T-cell (primary cell): ENCODE results near the gene ERBB2. TPM values are rescaled to one million over a fixed set of nuclear protein-coding genes. Genes with fewer than 3 reads are reported as not detected.

Experiments used
- ATAC-seq, 4 experiments: fragments of 200-7000 bp in 3 of 4; fragments of 150-1000 bp in 1 of 4; cut with Tn5 transposase; replicated peaks in 1 of 4; 1 replicate in 3 of 4; 2 replicates in 1 of 4; pipeline ENCODE4 v1.10.0; 2021; ENCODE audit warnings: moderate library complexity in 3 of 4, mild to moderate bottlenecking in 2 of 4, moderate number of reproducible peaks in 1 of 4
- CTCF ChIA-PET, 2 donors: fragments of 300-600 bp; sonication (Branson Sonifier 250); formaldehyde crosslinking; loops; one replicate each; lab custom pipeline; 2022; ENCODE audit warnings: antibody characterized with exemption in 2 of 2; lab: Charles Lee
- POLR2A ChIA-PET, 2 donors: fragments of 300-600 bp; sonication (Branson Sonifier 250); formaldehyde crosslinking; loops; one replicate each; lab custom pipeline; 2022; ENCODE audit warnings: antibody characterized with exemption in 2 of 2; lab: Charles Lee
- DNase-seq, 35 experiments: peaks; one replicate each; pipeline versions ENCODE4 v3.0.0 to v3.0.0-alpha.2; 2013 to 2023
- H3K27ac ChIP-seq: one replicate; pipeline ENCODE4 v1.5.1; 2013; ENCODE audit warnings: low read length
- H3K27me3 ChIP-seq, 2 experiments: replicated peaks in 1 of 2; 1 replicate in 1 of 2; 2 replicates in 1 of 2; pipeline versions ENCODE4 v1.6.1 to v1.7.0; 2013; ENCODE audit warnings: low read length in 1 of 2, mixed read lengths in 1 of 2; ENCODE audit not compliant: control insufficient read depth in 2 of 2, insufficient read depth in 2 of 2; ENCODE audit errors: extremely low read depth in 1 of 2
- H3K36me3 ChIP-seq, 2 donors: 1 replicate in 1 of 2; 2 replicates in 1 of 2; pipeline versions ENCODE4 v1.6.1 to v1.7.0; 2013; ENCODE audit warnings: low read length in 1 of 2; ENCODE audit not compliant: control insufficient read depth in 2 of 2, insufficient read depth in 1 of 2; ENCODE audit errors: extremely low read depth in 1 of 2
- H3K4me1 ChIP-seq, 2 experiments: 1 replicate in 1 of 2; 2 replicates in 1 of 2; pipeline versions ENCODE4 v1.6.1 to v1.7.0; 2013; ENCODE audit warnings: low read length in 2 of 2, mixed read lengths in 1 of 2; ENCODE audit not compliant: insufficient read depth in 2 of 2, control insufficient read depth in 1 of 2; ENCODE audit errors: extremely low read depth in 1 of 2
- H3K4me3 ChIP-seq, 2 donors: 1 replicate in 1 of 2; 2 replicates in 1 of 2; pipeline versions ENCODE4 v1.5.1 to v1.7.0; 2013; ENCODE audit warnings: mild to moderate bottlenecking in 2 of 2, low read length in 1 of 2, moderate library complexity in 1 of 2; ENCODE audit not compliant: control insufficient read depth in 1 of 2; ENCODE audit errors: extremely low read depth in 1 of 2
- H3K9me3 ChIP-seq: 2 replicates; pipeline ENCODE4 v1.7.0; 2013
- H3K27ac Mint-ChIP-seq, 2 donors: one replicate each; pipeline ENCODE4 v1.8.0; 2020 to 2021; ENCODE audit warnings: mild to moderate bottlenecking in 2 of 2, mixed read lengths in 2 of 2
- H3K27me3 Mint-ChIP-seq, 2 donors: one replicate each; pipeline ENCODE4 v1.8.0; 2021 to 2022; ENCODE audit warnings: mixed read lengths in 2 of 2
- H3K36me3 Mint-ChIP-seq: one replicate; pipeline ENCODE4 v1.8.0; 2021; ENCODE audit warnings: mixed read lengths
- H3K4me1 Mint-ChIP-seq, 3 donors: one replicate each; pipeline ENCODE4 v1.8.0; 2020 to 2022; ENCODE audit warnings: mixed read lengths in 3 of 3, mild to moderate bottlenecking in 1 of 3
- H3K4me3 Mint-ChIP-seq, 3 donors: one replicate each; pipeline ENCODE4 v1.8.0; 2020 to 2022; ENCODE audit warnings: mild to moderate bottlenecking in 3 of 3, mixed read lengths in 3 of 3, moderate library complexity in 3 of 3
- H3K9me3 Mint-ChIP-seq, 3 donors: one replicate each; pipeline ENCODE4 v1.8.0; 2020 to 2022; ENCODE audit warnings: mixed read lengths in 3 of 3
- WGBS: methylation state at CpG from one replicate; pipeline ENCODE4 v1.1.5; 2013; ENCODE audit warnings: missing lambda C conversion rate; ENCODE audit not compliant: insufficient coverage; 5-methylcytosine and 5-hydroxymethylcytosine counted together
- total RNA-seq, 35 experiments: library from RNA in 6 of 35; stranded (reverse) in 6 of 35; fragments of 120-200 nt in 1 of 35; gene quantifications; one replicate each; pipeline versions ENCODE4 v1.2.1 to v1.2.4 and lab custom pipeline; 2013 to 2026

The ERBB2 gene
- total RNA-seq, 5 donors from 2014 or later (not counting 1 experiment from before 2014, with no cell fraction given): 4.1 to 8.8 (median 6.0) TPM

GRCh38 chr17:39673335-39674081 is 26.4 kb upstream of the ERBB2 start:
- H3K27ac ChIP-seq: no peak overlapping the region
- DNase-seq (no peak), ATAC-seq (no peak)
- peaks cover 0 to 33% of the 10 kb centered on the region in 2 experiments for H3K27me3 ChIP-seq
- Mint-ChIP-seq H3K36me3 (no peaks in the 10 kb centered on the region), H3K4me3 (no peak overlapping the region), H3K27me3 (peaks cover 3 to 9% of the 10 kb centered on the region in 2 donors), H3K27ac (no peak overlapping the region), H3K4me1 (peaks cover 34 to 47% (median 43%) of the 10 kb centered on the region in 3 donors), H3K9me3 (no peaks in the 10 kb centered on the region)
- no peaks in the 10 kb centered on the region for H3K9me3 ChIP-seq
- no peaks in the 10 kb centered on the region for H3K36me3 ChIP-seq
- H3K4me1 ChIP-seq: peaks cover 21 to 60% of the 10 kb centered on the region in 2 experiments
- WGBS: 79% methylated on average over 13 of the region's 13 CpGs
- ChIA-PET CTCF (no interaction called here), POLR2A (no interaction called here)
- no peak overlapping the region for H3K4me3 ChIP-seq

DNA sequence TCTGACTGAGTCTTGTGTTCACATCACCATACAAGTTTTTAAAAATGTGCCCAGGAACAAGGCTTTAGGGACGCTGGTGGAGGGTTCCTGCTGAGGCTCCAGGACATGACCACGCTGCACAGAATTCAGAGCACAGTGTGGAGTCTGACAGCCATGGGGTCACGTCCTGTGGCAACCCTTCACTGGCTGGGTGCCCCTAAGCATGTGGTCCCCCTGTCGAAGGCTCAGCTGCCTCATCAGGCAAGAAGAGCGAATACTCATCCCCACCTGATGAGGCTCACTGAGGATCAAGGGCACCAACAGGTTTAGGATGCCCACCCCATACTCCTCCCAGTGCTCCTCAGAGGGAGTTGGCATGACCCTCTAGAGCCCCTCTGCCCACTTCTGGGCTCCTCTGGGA is 25.7 kb upstream of the ERBB2 start:
- no peaks in the 10 kb centered on the region for H3K9me3 Mint-ChIP-seq
- H3K36me3 Mint-ChIP-seq: no peaks in the 10 kb centered on the region
- peaks cover 38 to 50% (median 46%) of the 10 kb centered on the region in 3 donors for H3K4me1 Mint-ChIP-seq
- ATAC-seq (no peak), DNase-seq (no peak)
- no peak overlapping the region for H3K27ac Mint-ChIP-seq
- no peak overlapping the region for H3K4me3 Mint-ChIP-seq
- ChIA-PET POLR2A (no interaction called here), CTCF (interaction anchor here in 1 of 2 donors (0.7 kb wide), 1 partner anchor 151 kb away, joined by 3 read pairs; no protein-coding TSS in a partner anchor)
- Histone ChIP-seq H3K9me3 (no peaks in the 10 kb centered on the region), H3K36me3 (no peaks in the 10 kb centered on the region), H3K27ac (no peak overlapping the region), H3K4me3 (no peak overlapping the region), H3K4me1 (peaks cover 22 to 60% of the 10 kb centered on the region in 2 experiments), H3K27me3 (peaks cover 0 to 27% of the 10 kb centered on the region in 2 experiments)
- peaks cover 0 to 4% of the 10 kb centered on the region in 2 donors for H3K27me3 Mint-ChIP-seq
- WGBS: 78% methylated on average over 3 of the region's 5 CpGs

- H3K9me3 ChIP-seq: no peaks in the 10 kb centered on the region
- H3K27ac ChIP-seq: no peak overlapping the region
- H3K27me3 ChIP-seq: peaks cover 0 to 20% of the 10 kb centered on the region in 2 experiments
- Mint-ChIP-seq H3K4me3 (no peak overlapping the region), H3K27me3 (peaks cover 0 to 2% of the 10 kb centered on the region in 2 donors), H3K36me3 (no peaks in the 10 kb centered on the region), H3K9me3 (no peaks in the 10 kb centered on the region), H3K4me1 (peaks cover 45 to 55% (median 52%) of the 10 kb centered on the region in 3 donors), H3K27ac (no peak overlapping the region)
- ChIA-PET POLR2A (no interaction called here), CTCF (interaction anchor here in 1 of 2 donors (0.7 kb wide), 1 partner anchor 152 kb away, joined by 3 read pairs; no protein-coding TSS in a partner anchor)
- DNase-seq (no peak), ATAC-seq (no peak)
- no peaks in the 10 kb centered on the region for H3K36me3 ChIP-seq
- 70% methylated on average over 5 of the region's 11 CpGs for WGBS
- no peak overlapping the region for H3K4me3 ChIP-seq
- peaks cover 28 to 63% of the 10 kb centered on the region in 2 experiments for H3K4me1 ChIP-seq
Observed at GRCh38 chr17:39674702-39675389, 25.0 kb upstream of the ERBB2 start.

- H3K4me1 Mint-ChIP-seq: peaks cover 52 to 62% (median 59%) of the 10 kb centered on the region in 3 donors
- Histone ChIP-seq H3K4me1 (peaks cover 35 to 70% of the 10 kb centered on the region in 2 experiments), H3K9me3 (no peaks in the 10 kb centered on the region), H3K27me3 (peaks cover 0 to 13% of the 10 kb centered on the region in 2 experiments), H3K36me3 (no peaks in the 10 kb centered on the region), H3K4me3 (no peak overlapping the region), H3K27ac (peak overlapping the region; percentile 64)
- H3K27me3 Mint-ChIP-seq: peaks cover 0 to 2% of the 10 kb centered on the region in 2 donors
- ChIA-PET POLR2A (interaction anchor here in 1 of 2 donors (0.7 kb wide), 1 partner anchor 13 kb away, joined by 3 read pairs; the partner anchor contains the start of gene PGAP3), CTCF (no interaction called here)
- 100% methylated on average over 7 of the region's 10 CpGs for WGBS
- peak overlapping the region; percentile 97 to 98 for H3K27ac Mint-ChIP-seq
- peak overlapping the region in 1 of 3 donors; percentile 44 for H3K4me3 Mint-ChIP-seq
- no peaks in the 10 kb centered on the region for H3K9me3 Mint-ChIP-seq
- no peak for ATAC-seq
- no peak for DNase-seq
- no peaks in the 10 kb centered on the region for H3K36me3 Mint-ChIP-seq
Observed at GRCh38 chr17:39675390-39676082, 24.3 kb upstream of the ERBB2 start.

- peaks cover 58 to 69% (median 66%) of the 10 kb centered on the region in 3 donors for H3K4me1 Mint-ChIP-seq
- peak overlapping the region in 1 of 3 donors; percentile 44 for H3K4me3 Mint-ChIP-seq
- Histone ChIP-seq H3K27me3 (peaks cover 0 to 5% of the 10 kb centered on the region in 2 experiments), H3K36me3 (peaks cover 0 to 7% of the 10 kb centered on the region in 2 donors), H3K27ac (peak overlapping the region; percentile 64), H3K4me1 (peaks cover 36 to 78% of the 10 kb centered on the region in 2 experiments), H3K4me3 (no peak overlapping the region), H3K9me3 (no peaks in the 10 kb centered on the region)
- ATAC-seq (peak; percentile 66 to 82 (median 74)), DNase-seq (peak in 33 of 35 experiments; percentile 33 to 77 (median 57))
- H3K36me3 Mint-ChIP-seq: no peaks in the 10 kb centered on the region
- H3K9me3 Mint-ChIP-seq: no peaks in the 10 kb centered on the region
- H3K27me3 Mint-ChIP-seq: peaks cover 0 to 2% of the 10 kb centered on the region in 2 donors
- CTCF ChIA-PET: interaction anchor here in 1 of 2 donors (0.8 kb wide), 1 partner anchor 12 kb away, joined by 3 read pairs; the partner anchor contains the start of gene PGAP3
- WGBS: 11% methylated on average over 2 of the region's 7 CpGs
- POLR2A ChIA-PET: interaction anchor here in 1 of 2 donors (0.7 kb wide), 1 partner anchor 12 kb away, joined by 3 read pairs; the partner anchor contains the start of gene PGAP3
- peak overlapping the region; percentile 97 to 98 for H3K27ac Mint-ChIP-seq
Observed at GRCh38 chr17:39676198-39676819, 23.6 kb upstream of the ERBB2 start.
